ENCODE measurements around the gene TOMM7. TPM values are rescaled to one million over a fixed set of nuclear protein-coding genes. Genes with fewer than 3 reads are reported as not detected.

Gene TOMM7
- total and polyA plus RNA-seq, 9 of the 15 experiments (the other 6 are each of a cell fraction or from before 2014, with no cell fraction given): 283 to 1,717 (median 638) TPM

- peak; percentile 86 for TF ChIP-seq ZNF592 (IDR thresholded peaks at IDR 0.05)
- no peak for TF ChIP-seq ZC3H8 (IDR thresholded peaks at IDR 0.05)
- TF ChIP-seq HDGF (IDR thresholded peaks at IDR 0.05): no peak
- TF ChIP-seq XRCC5 (IDR thresholded peaks at IDR 0.05; ENCODE audit: low read depth, low read length): no peak
- no peak for TF ChIP-seq GATAD2A (IDR thresholded peaks at IDR 0.05)
- TF ChIP-seq CC2D1A (IDR thresholded peaks at IDR 0.05): no peak
- TF ChIP-seq MEIS2 (IDR thresholded peaks at IDR 0.05; ENCODE audit: partially characterized antibody): peak; percentile 91
- no peak for TF ChIP-seq SIX5 (IDR thresholded peaks at IDR 0.05; ENCODE audit: borderline replicate concordance in 1 of 2, insufficient read depth in 1 of 2, low read depth in 1 of 2, low read length in 2 of 2)
- TF ChIP-seq THRAP3 (IDR thresholded peaks at IDR 0.05; ENCODE audit: borderline replicate concordance): no peak
- no peak for TF ChIP-seq MCM5 (IDR thresholded peaks at IDR 0.05; ENCODE audit: low read depth)
- TF ChIP-seq KLF6 (CRISPR knock-in tag; IDR thresholded peaks at IDR 0.05; ENCODE audit: borderline replicate concordance): no peak
- TF ChIP-seq ERF (CRISPR knock-in tag; IDR thresholded peaks at IDR 0.05): no peak
- TF ChIP-seq FOXK2 (conservative IDR thresholded peaks at IDR 0.05 in 1 of 2, IDR thresholded peaks at IDR 0.05 in 1 of 2; ENCODE audit: low read depth in 2 of 2): peak in 1 of 2 experiments; percentile 48; a peak in 2 of 4 replicates
- peak; percentile 52 for TF ChIP-seq PKNOX1 (IDR thresholded peaks at IDR 0.05)
Measured at GRCh38 chr7:22822486-22823141, at the start of gene TOMM7 (continued).

Measured in K562 (cell line).